ENCODE data around the gene ABHD2. TPM values are rescaled to one million over a fixed set of nuclear protein-coding genes. Genes with fewer than 3 reads are reported as not detected.
"Not testable (repeated sequence)": the region's sequence is repeated elsewhere in the genome, so short reads cannot be mapped to it uniquely, and the experiment has no call there.

Gene ABHD2
- total and polyA plus RNA-seq, 2 donors (not counting 1 experiment from before 2014, with no cell fraction given) = 39.5 to 84.9 TPM

GRCh38 chr15:89230277-89230676 is 142.0 kb downstream of the ABHD2 start:
- Histone ChIP-seq H3K79me2 (ENCODE audit: control insufficient read depth, insufficient read depth, low read length) (no peaks in the 10 kb centered on the region), H2AFZ (ENCODE audit: low read length) (no peak overlapping the region), H3K4me1 (ENCODE audit: control insufficient read depth, extremely low read depth, insufficient read depth, low read length) (no peaks in the 10 kb centered on the region), H3K9ac (ENCODE audit: insufficient read depth, low read length) (no peak overlapping the region), H3K27ac (ENCODE audit: insufficient read depth, low read length) (no peak overlapping the region), H3K4me3 (replicated peaks in 1 of 4; ENCODE audit: control extremely low read depth in 1 of 4, insufficient read depth in 1 of 4, low read depth in 3 of 4, low read length in 4 of 4) (no peak overlapping the region), H4K20me1 (ENCODE audit: control insufficient read depth, extremely low read depth, insufficient read depth, low read length) (no peaks in the 10 kb centered on the region), H3K36me3 (ENCODE audit: control insufficient read depth, insufficient read depth, low read length) (no peaks in the 10 kb centered on the region), H3K4me2 (ENCODE audit: extremely low read depth, insufficient read depth, low read length) (no peak overlapping the region), H3K9me3 (ENCODE audit: control insufficient read depth, insufficient read depth, low read depth, low read length) (no peaks in the 10 kb centered on the region), H3K27me3 (ENCODE audit: control insufficient read depth, insufficient read depth, low read length) (no peaks in the 10 kb centered on the region)
- TF ChIP-seq EZH2 (IDR thresholded peaks at IDR 0.05; ENCODE audit: low read length, missing control alignments) = no peak
- TF ChIP-seq, protein P1, sequence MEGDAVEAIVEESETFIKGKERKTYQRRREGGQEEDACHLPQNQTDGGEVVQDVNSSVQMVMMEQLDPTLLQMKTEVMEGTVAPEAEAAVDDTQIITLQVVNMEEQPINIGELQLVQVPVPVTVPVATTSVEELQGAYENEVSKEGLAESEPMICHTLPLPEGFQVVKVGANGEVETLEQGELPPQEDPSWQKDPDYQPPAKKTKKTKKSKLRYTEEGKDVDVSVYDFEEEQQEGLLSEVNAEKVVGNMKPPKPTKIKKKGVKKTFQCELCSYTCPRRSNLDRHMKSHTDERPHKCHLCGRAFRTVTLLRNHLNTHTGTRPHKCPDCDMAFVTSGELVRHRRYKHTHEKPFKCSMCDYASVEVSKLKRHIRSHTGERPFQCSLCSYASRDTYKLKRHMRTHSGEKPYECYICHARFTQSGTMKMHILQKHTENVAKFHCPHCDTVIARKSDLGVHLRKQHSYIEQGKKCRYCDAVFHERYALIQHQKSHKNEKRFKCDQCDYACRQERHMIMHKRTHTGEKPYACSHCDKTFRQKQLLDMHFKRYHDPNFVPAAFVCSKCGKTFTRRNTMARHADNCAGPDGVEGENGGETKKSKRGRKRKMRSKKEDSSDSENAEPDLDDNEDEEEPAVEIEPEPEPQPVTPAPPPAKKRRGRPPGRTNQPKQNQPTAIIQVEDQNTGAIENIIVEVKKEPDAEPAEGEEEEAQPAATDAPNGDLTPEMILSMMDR (conservative IDR thresholded peaks at IDR 0.05 in 1 of 2, IDR thresholded peaks at IDR 0.05 in 1 of 2; ENCODE audit: low read depth in 1 of 2, low read length in 2 of 2) = peak in 1 of 2 donors; percentile 22
- no peak for DNase-seq (ENCODE audit: low read depth in 2 of 2)

- DNase-seq (ENCODE audit: low read depth in 2 of 2) = no peak
- Histone ChIP-seq H3K4me3 (replicated peaks in 1 of 4; ENCODE audit: control extremely low read depth in 1 of 4, insufficient read depth in 1 of 4, low read depth in 3 of 4, low read length in 4 of 4) (no peak overlapping the region), H3K36me3 (ENCODE audit: control insufficient read depth, insufficient read depth, low read length) (no peaks in the 10 kb centered on the region), H3K4me2 (ENCODE audit: extremely low read depth, insufficient read depth, low read length) (no peak overlapping the region), H4K20me1 (ENCODE audit: control insufficient read depth, extremely low read depth, insufficient read depth, low read length) (no peaks in the 10 kb centered on the region), H3K9ac (ENCODE audit: insufficient read depth, low read length) (no peak overlapping the region), H3K4me1 (ENCODE audit: control insufficient read depth, extremely low read depth, insufficient read depth, low read length) (no peaks in the 10 kb centered on the region), H3K27ac (ENCODE audit: insufficient read depth, low read length) (no peak overlapping the region), H3K9me3 (ENCODE audit: control insufficient read depth, insufficient read depth, low read depth, low read length) (no peaks in the 10 kb centered on the region), H2AFZ (ENCODE audit: low read length) (no peak overlapping the region), H3K27me3 (ENCODE audit: control insufficient read depth, insufficient read depth, low read length) (no peaks in the 10 kb centered on the region), H3K79me2 (ENCODE audit: control insufficient read depth, insufficient read depth, low read length) (no peaks in the 10 kb centered on the region)
- TF ChIP-seq EZH2 (IDR thresholded peaks at IDR 0.05; ENCODE audit: low read length, missing control alignments) = no peak
- TF ChIP-seq, protein P1 (conservative IDR thresholded peaks at IDR 0.05 in 1 of 2, IDR thresholded peaks at IDR 0.05 in 1 of 2; ENCODE audit: low read depth in 1 of 2, low read length in 2 of 2) = no peak
These were observed 143.6 kb downstream of the ABHD2 start for GRCh38 chr15:89231832-89232231.

DNA sequence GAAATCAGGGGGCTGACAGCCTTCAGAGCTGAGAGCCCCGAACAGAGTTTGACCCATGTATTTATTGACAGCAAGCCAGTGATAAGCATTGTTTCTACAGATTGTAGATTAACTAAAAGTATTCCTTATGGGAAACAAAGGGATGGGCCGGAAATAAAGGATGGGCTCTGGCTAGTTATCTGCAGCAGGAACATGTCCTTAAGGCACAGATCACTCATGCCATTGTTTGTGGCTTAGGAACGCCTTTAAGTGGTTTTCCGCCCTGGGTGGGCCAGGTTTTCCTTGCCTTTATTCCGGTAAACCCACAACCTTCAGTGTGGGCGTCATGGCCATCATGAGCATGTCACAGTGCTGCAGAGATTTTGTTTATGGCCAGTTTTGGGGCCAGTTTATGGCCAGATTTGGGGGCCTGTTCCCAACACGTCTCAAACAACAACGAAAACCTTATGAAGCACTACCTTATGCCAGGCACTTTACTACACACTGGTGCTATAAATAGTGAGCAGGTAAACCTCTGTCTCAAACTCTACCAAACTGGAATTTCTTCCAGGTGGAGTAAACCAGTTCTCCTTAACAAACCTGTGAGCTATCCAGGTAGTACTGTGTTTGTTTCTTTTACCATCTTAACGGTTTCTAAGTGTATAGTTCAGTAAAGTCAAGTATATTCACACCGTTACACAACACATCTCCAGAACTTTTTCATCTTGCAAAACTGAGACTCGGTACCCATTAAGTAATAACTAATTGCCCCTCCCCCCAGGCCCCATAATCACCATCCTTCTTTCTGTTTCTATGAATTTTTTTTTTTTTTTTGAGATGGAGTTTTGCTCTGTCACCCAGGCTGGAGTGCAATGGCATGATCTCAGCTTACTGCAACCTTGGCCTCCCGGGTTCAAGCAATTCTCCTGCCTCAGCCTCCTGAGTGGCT is 151.9 kb downstream of the ABHD2 start:
- not testable (repeated sequence) for H4K20me1 ChIP-seq (ENCODE audit: control insufficient read depth, extremely low read depth, insufficient read depth, low read length); H3K9ac ChIP-seq (ENCODE audit: insufficient read depth, low read length); H3K4me3 ChIP-seq (replicated peaks in 1 of 4; ENCODE audit: control extremely low read depth in 1 of 4, insufficient read depth in 1 of 4, low read depth in 3 of 4, low read length in 4 of 4); DNase-seq (ENCODE audit: low read depth in 2 of 2); H3K79me2 ChIP-seq (ENCODE audit: control insufficient read depth, insufficient read depth, low read length); H3K36me3 ChIP-seq (ENCODE audit: control insufficient read depth, insufficient read depth, low read length); H3K4me1 ChIP-seq (ENCODE audit: control insufficient read depth, extremely low read depth, insufficient read depth, low read length); H3K27ac ChIP-seq (ENCODE audit: insufficient read depth, low read length); H3K27me3 ChIP-seq (ENCODE audit: control insufficient read depth, insufficient read depth, low read length); H3K4me2 ChIP-seq (ENCODE audit: extremely low read depth, insufficient read depth, low read length); H2AFZ ChIP-seq (ENCODE audit: low read length); H3K9me3 ChIP-seq (ENCODE audit: control insufficient read depth, insufficient read depth, low read depth, low read length)

Data from fibroblast of lung (primary cell).